A673 (cell line): ENCODE results near the gene ARHGEF28. TPM values are rescaled to one million over a fixed set of nuclear protein-coding genes. Genes with fewer than 3 reads are reported as not detected.

ENCODE experiments used
- BruUV-seq: library from RNA; stranded (reverse); fragments of 400-500 nt; replicated peaks from 2 replicates; lab custom pipeline; 2021; lab: Mats Ljungman, UMichigan
- CTCF ChIA-PET: fragments of 300-600 bp; sonication (Branson Sonifier 250); formaldehyde crosslinking; loops from one replicate; lab custom pipeline; 2022; ENCODE audit warnings: antibody characterized with exemption; lab: Charles Lee
- POLR2A ChIA-PET: fragments of 300-600 bp; sonication (Branson Sonifier 250); formaldehyde crosslinking; loops from one replicate; lab custom pipeline; 2022; ENCODE audit warnings: antibody characterized with exemption; ENCODE audit not compliant: low non-redundant PET; lab: Charles Lee
- DNase-seq: peaks from one replicate; pipeline ENCODE4 v3.0.0-alpha.2; 2015; ENCODE audit warnings: low spot score
- H3K27ac ChIP-seq: fragments of 200-600 bp; sonication (generic); 2 replicates; pipeline ENCODE4 v1.5.1; 2016; ENCODE audit warnings: mixed run types, low read depth, mild to moderate bottlenecking, mixed read lengths, antibody characterized with exemption, low read length; ENCODE audit not compliant: poor library complexity, severe bottlenecking
- H3K27me3 ChIP-seq: fragments of 200-600 bp; sonication (generic); replicated peaks from 2 replicates; pipeline ENCODE4 v1.6.1; 2017; ENCODE audit warnings: mixed run types, low read depth, mild to moderate bottlenecking, mixed read lengths, antibody characterized with exemption, low read length; ENCODE audit not compliant: insufficient read depth, poor library complexity
- H3K36me3 ChIP-seq: fragments of 200-600 bp; sonication (generic); 2 replicates; pipeline ENCODE4 v1.6.1; 2016; ENCODE audit warnings: mixed run types, mild to moderate bottlenecking, mixed read lengths, antibody characterized with exemption, low read length; ENCODE audit not compliant: insufficient read depth, poor library complexity, severe bottlenecking
- H3K4me1 ChIP-seq: fragments of 200-600 bp; sonication (generic); 2 replicates; pipeline ENCODE4 v1.6.1; 2017; ENCODE audit warnings: mixed run types, mild to moderate bottlenecking, mixed read lengths, antibody characterized with exemption, low read length; ENCODE audit not compliant: insufficient read depth, poor library complexity, severe bottlenecking
- H3K4me3 ChIP-seq: fragments of 200-600 bp; sonication (generic); 2 replicates; pipeline ENCODE4 v1.5.1; 2016; ENCODE audit warnings: low read depth, mixed run types, mild to moderate bottlenecking, mixed read lengths, low read length; ENCODE audit not compliant: poor library complexity, severe bottlenecking
- H3K9me3 ChIP-seq: fragments of 200-600 bp; sonication (generic); 2 replicates; pipeline ENCODE4 v1.6.1; 2016; ENCODE audit warnings: mixed run types, low read depth, mild to moderate bottlenecking, mixed read lengths, antibody characterized with exemption, low read length; ENCODE audit not compliant: poor library complexity, severe bottlenecking
- CTCF ChIP-seq: fragments of 300-800, 200-600 bp; sonication (generic); conservative IDR thresholded peaks from 2 replicates; pipeline ENCODE4 v1.5.1; 2017; ENCODE audit warnings: low read depth, mild to moderate bottlenecking, antibody characterized with exemption, low read length, moderate library complexity, mixed read lengths
- EZH2 ChIP-seq: fragments of 200-600 bp; sonication (generic); IDR thresholded peaks from 2 replicates; pipeline ENCODE4 v1.6.1; 2017; ENCODE audit warnings: borderline replicate concordance, low read depth, mild to moderate bottlenecking, mixed read lengths, antibody characterized with exemption, low read length; ENCODE audit not compliant: poor library complexity, severe bottlenecking
- intact Hi-C: fragments of 100-400 bp; cut with micrococcal nuclease; formaldehyde crosslinking; loops from one replicate; pipeline ENCODE4 v1.10.0; 2022; ENCODE audit not compliant: unreplicated experiment
- total RNA-seq: library from RNA; stranded (reverse); gene quantifications from 2 replicates; pipeline ENCODE4 v1.2.3, GENCODE V29; 2021

Gene ARHGEF28
- total RNA-seq, 1 experiment from 2014 or later: 3.4 TPM

- BruUV-seq: no TSS peak
- no peaks in the 10 kb centered on the region for H3K4me1 ChIP-seq
- intact Hi-C loops: no loop called here
Observed at GRCh38 chr5:73678807-73679206, 52.8 kb downstream of the ARHGEF28 start.

GRCh38 chr5:73682176-73682575, 56.2 kb downstream of the ARHGEF28 start:
- H3K27me3 ChIP-seq: no peaks in the 10 kb centered on the region
- BruUV-seq: no TSS peak
- intact Hi-C loops: no loop called here
- H3K4me1 ChIP-seq: no peaks in the 10 kb centered on the region
- no peaks in the 10 kb centered on the region for H3K36me3 ChIP-seq
- no peak for TF ChIP-seq CTCF
- CTCF ChIA-PET: no interaction called here
- H3K4me3 ChIP-seq: no peak overlapping the region
- H3K9me3 ChIP-seq: no peaks in the 10 kb centered on the region
- POLR2A ChIA-PET: no interaction called here
- no peak overlapping the region for H3K27ac ChIP-seq
- DNase-seq: no peak

More at GRCh38 chr5:73678807-73679206, 52.8 kb downstream of the ARHGEF28 start:
- H3K9me3 ChIP-seq: no peaks in the 10 kb centered on the region
- TF ChIP-seq CTCF (no peak), EZH2 (no peak)
- H3K27me3 ChIP-seq: no peaks in the 10 kb centered on the region
- DNase-seq: no peak
- ChIA-PET CTCF (no interaction called here), POLR2A (no interaction called here)
- no peak overlapping the region for H3K27ac ChIP-seq
- no peak overlapping the region for H3K4me3 ChIP-seq
- no peaks in the 10 kb centered on the region for H3K36me3 ChIP-seq

GRCh38 chr5:73684691-73685090, 58.7 kb downstream of the ARHGEF28 start:
- ChIA-PET CTCF (no interaction called here), POLR2A (no interaction called here)
- no peaks in the 10 kb centered on the region for H3K36me3 ChIP-seq
- H3K27me3 ChIP-seq: no peaks in the 10 kb centered on the region
- no peak for DNase-seq
- no peak overlapping the region for H3K27ac ChIP-seq
- intact Hi-C loops: no loop called here
- no TSS peak for BruUV-seq
- H3K9me3 ChIP-seq: no peaks in the 10 kb centered on the region
- no peak overlapping the region for H3K4me3 ChIP-seq
- TF ChIP-seq EZH2 (no peak), CTCF (no peak)
- no peaks in the 10 kb centered on the region for H3K4me1 ChIP-seq
